Lung (tissue), 12 donors: ENCODE data around the gene MBD6. TPM values are rescaled to one million over a fixed set of nuclear protein-coding genes. Genes with fewer than 3 reads are reported as not detected.

ENCODE experiments used
- ATAC-seq: fragments of 200-7000 bp; cut with Tn5 transposase; one replicate; pipeline ENCODE4 v1.9.1; 2020; ENCODE audit warnings: moderate number of reproducible peaks; ENCODE audit not compliant: insufficient read depth, low FRiP score
- DNase-seq, 3 donors: peaks; one replicate each; pipeline ENCODE4 v3.0.0-alpha.2; 2013 to 2017
- H3K27ac ChIP-seq, 2 donors: one replicate each; pipeline ENCODE4 v1.5.1; 2013; ENCODE audit warnings: mild to moderate bottlenecking in 2 of 2, moderate library complexity in 2 of 2, control low read depth in 1 of 2, inconsistent platforms in 1 of 2, low read depth in 1 of 2, low read length in 1 of 2
- H3K27me3 ChIP-seq, 3 donors: one replicate each; pipeline ENCODE4 v1.5.1; 2013; ENCODE audit warnings: low read length in 2 of 3; ENCODE audit not compliant: control insufficient read depth in 3 of 3, insufficient read depth in 3 of 3
- H3K36me3 ChIP-seq, 4 donors: one replicate each; pipeline ENCODE4 v1.5.1; 2013; ENCODE audit warnings: low read length in 4 of 4, mild to moderate bottlenecking in 1 of 4, moderate library complexity in 1 of 4; ENCODE audit not compliant: control insufficient read depth in 4 of 4, insufficient read depth in 4 of 4
- H3K4me1 ChIP-seq, 5 donors: one replicate each; pipeline ENCODE4 v1.5.1; 2013; ENCODE audit warnings: low read length in 5 of 5, mild to moderate bottlenecking in 2 of 5, moderate library complexity in 1 of 5; ENCODE audit not compliant: control insufficient read depth in 5 of 5, insufficient read depth in 5 of 5
- H3K4me3 ChIP-seq: one replicate; pipeline ENCODE4 v1.5.1; 2013; ENCODE audit warnings: mild to moderate bottlenecking, control low read depth, moderate library complexity
- H3K9ac ChIP-seq, 2 donors: one replicate each; pipeline ENCODE4 v1.5.1; 2013; ENCODE audit warnings: low read length in 2 of 2, control low read depth in 1 of 2; ENCODE audit not compliant: insufficient read depth in 1 of 2
- H3K9me3 ChIP-seq, 4 donors: one replicate each; pipeline ENCODE4 v1.5.1; 2013; ENCODE audit warnings: low read length in 3 of 4, mild to moderate bottlenecking in 1 of 4, moderate library complexity in 1 of 4; ENCODE audit not compliant: control insufficient read depth in 4 of 4, insufficient read depth in 3 of 4
- WGBS, 2 donors: extraction: QIAGEN DNeasy Blood & Tissue Kit; methylation state at CpG; one replicate each; pipeline ENCODE4 v1.1.7; 2013; 5-methylcytosine and 5-hydroxymethylcytosine counted together
- polyA plus RNA-seq, 2 donors: library from polyadenylated mRNA; stranded (reverse); fragments of 200-250 nt; gene quantifications; one replicate each; pipeline ENCODE4 v1.2.1, GENCODE V29; 2013
- total RNA-seq, 2 donors: library from RNA; depleted of rRNA in 1 of 2; stranded (reverse); fragments of >200 nt in 1 of 2; gene quantifications; one replicate each; pipeline ENCODE4 v1.2.1, GENCODE V29; 2014 to 2021
- TF ChIP-seq, protein P1 (sequence below): IDR thresholded peaks from 2 replicates; pipeline ENCODE4 v1.5.1; 2012; ENCODE audit warnings: mild to moderate bottlenecking; ENCODE audit errors: control extremely low read depth, extremely low read depth
- donor health status: control.
- donor health status: control.
- donor health status: Bipolar disorder and iron deficiency.
- donor health status: healthy.
- donor health status: DM: yes; HTN: yes; CAD: no.

The MBD6 gene
- total and polyA plus RNA-seq, 4 donors: 26.0 to 132 (median 39.6) TPM

DNA sequence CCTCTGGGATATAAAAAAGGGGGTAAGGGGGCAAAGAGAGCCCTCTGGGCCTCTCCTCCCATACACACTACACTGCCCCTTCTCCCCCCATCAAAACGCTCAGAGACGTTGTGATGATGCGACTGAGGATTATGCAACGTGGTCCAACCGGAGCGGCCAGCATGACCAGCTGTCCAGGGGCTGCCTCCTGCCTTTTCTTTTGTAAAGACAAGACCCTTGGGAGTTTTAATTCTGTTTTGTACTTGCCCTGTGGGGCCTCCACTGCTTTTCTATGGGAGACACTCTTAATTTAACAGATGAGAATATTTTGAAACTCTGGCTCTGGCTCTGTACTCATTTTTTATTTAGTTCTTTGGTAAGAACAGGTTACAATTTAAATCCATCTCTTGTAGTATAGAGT lies 7.2 kb downstream of the MBD6 start:
- Histone ChIP-seq H3K36me3 (peaks cover 45 to 78% (median 52%) of the 10 kb centered on the region in 4 donors), H3K9ac (no peak overlapping the region), H3K9me3 (no peaks in the 10 kb centered on the region), H3K27me3 (no peaks in the 10 kb centered on the region), H3K27ac (no peak overlapping the region), H3K4me3 (no peak overlapping the region), H3K4me1 (peaks cover 0 to 2% (median 0%) of the 10 kb centered on the region in 5 donors)
- TF ChIP-seq, protein P1, sequence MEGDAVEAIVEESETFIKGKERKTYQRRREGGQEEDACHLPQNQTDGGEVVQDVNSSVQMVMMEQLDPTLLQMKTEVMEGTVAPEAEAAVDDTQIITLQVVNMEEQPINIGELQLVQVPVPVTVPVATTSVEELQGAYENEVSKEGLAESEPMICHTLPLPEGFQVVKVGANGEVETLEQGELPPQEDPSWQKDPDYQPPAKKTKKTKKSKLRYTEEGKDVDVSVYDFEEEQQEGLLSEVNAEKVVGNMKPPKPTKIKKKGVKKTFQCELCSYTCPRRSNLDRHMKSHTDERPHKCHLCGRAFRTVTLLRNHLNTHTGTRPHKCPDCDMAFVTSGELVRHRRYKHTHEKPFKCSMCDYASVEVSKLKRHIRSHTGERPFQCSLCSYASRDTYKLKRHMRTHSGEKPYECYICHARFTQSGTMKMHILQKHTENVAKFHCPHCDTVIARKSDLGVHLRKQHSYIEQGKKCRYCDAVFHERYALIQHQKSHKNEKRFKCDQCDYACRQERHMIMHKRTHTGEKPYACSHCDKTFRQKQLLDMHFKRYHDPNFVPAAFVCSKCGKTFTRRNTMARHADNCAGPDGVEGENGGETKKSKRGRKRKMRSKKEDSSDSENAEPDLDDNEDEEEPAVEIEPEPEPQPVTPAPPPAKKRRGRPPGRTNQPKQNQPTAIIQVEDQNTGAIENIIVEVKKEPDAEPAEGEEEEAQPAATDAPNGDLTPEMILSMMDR: no peak
- no peak for DNase-seq
- no peak for ATAC-seq
- WGBS, 2 donors: 56 to 68% methylated on average over 6 of the region's 6 CpGs

DNA sequence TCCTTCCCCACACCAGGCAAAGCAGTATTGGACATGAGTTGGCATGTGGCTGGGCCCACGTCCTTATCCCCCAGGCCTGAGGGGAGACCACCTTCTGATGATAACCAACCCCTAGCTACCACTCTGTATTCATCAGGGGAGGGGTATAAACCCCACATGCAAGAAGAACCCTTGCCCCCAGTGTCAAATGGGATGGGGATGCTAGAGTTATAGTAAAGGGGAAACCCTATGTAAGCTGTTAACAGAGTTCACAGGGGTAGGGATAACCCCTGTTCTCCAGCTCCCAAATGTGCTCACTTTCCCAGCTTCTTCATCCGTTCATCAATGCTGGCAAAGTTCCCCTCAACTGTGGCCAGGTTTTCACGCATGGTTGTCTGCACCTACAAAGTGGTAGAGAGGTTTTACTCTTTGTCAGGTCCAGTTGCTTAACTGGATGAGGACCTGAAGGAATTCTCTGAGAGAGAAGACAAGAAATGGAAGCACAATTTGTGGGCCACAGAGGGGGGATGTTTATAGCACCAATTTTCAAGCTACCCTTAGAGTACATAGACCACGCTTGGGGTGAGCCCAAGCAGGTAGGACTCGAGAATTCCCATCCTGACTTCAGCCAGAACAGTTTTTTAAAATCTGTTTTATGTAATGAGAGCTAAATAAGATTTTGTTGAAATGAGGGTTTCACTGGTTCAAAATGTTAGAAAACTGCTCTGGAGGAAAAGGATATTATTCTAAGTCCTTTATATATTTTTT lies 7.9 kb downstream of the MBD6 start:
- 89 to 94% methylated on average over 5 of the region's 5 CpGs for WGBS, 2 donors
- Histone ChIP-seq H3K9ac (no peak overlapping the region), H3K36me3 (peaks cover 42 to 77% (median 54%) of the 10 kb centered on the region in 4 donors), H3K4me1 (no peaks in the 10 kb centered on the region), H3K27ac (no peak overlapping the region), H3K27me3 (no peaks in the 10 kb centered on the region), H3K4me3 (no peak overlapping the region), H3K9me3 (no peaks in the 10 kb centered on the region)
- no peak for DNase-seq
- TF ChIP-seq, protein P1: no peak
- ATAC-seq: no peak

DNA sequence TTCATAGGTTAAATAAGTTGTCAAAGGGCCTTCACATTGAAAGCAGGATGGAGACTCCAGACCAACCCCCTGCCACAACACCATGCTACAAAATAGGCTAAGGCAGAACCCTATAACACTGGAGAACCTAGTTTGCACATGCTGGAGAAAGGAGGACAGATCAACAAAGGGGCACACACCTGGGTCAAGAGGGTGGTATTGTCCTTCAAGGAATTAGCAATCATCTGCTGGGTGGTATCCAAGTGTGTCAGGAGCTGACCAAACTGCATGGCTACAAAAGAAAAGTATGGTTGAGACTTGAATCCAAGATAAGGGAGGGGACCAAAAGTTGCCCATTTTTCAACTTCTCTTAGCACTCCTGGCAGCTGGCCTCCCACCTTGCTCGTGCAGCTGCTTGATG lies 9.2 kb downstream of the MBD6 start:
- Histone ChIP-seq H3K4me1 (no peaks in the 10 kb centered on the region), H3K27me3 (no peaks in the 10 kb centered on the region), H3K27ac (no peak overlapping the region), H3K4me3 (no peak overlapping the region), H3K36me3 (peaks cover 33 to 66% (median 55%) of the 10 kb centered on the region in 4 donors), H3K9ac (no peak overlapping the region), H3K9me3 (no peaks in the 10 kb centered on the region)
- DNase-seq (no peak), ATAC-seq (no peak)
- 87 to 94% methylated on average over 1 of the region's 1 CpG for WGBS, 2 donors
- TF ChIP-seq, protein P1: no peak
